HG03442 (cell line): Measurements from ENCODE around the gene VGLL1.

Experiments used
- ATAC-seq: cut with Tn5 transposase; IDR thresholded peaks from one replicate; pipeline ENCODE4 v1.9.1; 2021; ENCODE audit warnings: mild to moderate bottlenecking, moderate library complexity; ENCODE audit not compliant: unreplicated experiment

The VGLL1 gene

DNA sequence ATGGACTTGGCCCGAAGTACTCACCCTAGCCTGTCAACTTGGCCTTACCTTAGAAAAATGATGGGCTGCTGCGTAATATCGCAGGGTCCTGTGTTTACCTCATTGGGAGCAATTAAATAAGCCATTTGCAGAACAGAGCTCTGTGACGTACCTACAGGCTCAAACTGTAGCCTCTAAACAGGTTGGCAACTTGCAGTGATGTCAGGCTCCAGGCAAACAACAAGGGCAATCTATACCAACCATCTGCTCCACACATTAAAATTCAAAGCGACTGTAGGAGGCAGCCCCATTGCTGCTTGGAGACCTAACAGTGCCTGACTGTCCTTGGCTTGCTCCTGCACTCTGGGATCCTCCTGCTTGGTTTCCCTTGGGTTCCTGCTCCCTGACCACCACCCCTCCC, 17.2 kb downstream of the VGLL1 start:
- ATAC-seq = no peak

DNA sequence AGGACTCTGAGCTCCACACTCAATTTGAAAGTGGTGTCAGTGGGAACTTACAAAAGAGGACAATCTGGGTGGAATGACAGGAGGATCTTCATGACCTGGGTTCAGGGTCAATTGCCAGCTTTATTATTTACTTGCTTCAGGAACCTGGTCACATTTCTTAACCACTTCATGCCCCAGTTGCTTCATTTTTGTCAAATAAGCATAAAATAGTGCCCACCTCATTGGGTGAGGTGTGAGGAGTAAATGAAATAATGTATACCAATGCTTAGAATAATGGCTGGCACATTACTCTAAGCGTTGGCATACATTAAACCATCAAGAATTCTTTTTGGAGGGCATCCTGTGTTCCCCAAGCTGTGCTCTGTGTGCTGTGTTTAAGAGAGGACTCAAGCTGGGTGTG, 19.4 kb downstream of the VGLL1 start:
- ATAC-seq = no peak

DNA sequence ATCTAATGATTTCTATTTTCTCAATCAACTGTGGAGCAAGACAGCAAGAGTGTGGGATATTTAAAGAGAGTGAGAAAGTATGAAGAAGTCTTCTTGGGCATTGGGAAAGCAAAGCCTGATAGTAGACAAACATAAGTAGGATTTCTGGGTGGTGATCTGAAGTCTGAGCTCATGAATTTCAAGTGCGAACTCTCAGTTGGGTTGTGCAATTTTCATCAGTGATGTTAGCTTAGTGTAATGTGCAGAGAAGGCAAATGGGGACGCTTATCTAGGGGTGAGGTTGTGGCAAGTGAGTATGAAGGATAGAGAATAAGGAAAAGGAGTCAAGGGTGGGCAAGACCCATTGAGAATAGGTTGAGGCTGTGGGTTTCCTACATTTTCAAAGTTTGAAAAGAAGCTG, 23.7 kb downstream of the VGLL1 start:
- ATAC-seq = no peak

DNA sequence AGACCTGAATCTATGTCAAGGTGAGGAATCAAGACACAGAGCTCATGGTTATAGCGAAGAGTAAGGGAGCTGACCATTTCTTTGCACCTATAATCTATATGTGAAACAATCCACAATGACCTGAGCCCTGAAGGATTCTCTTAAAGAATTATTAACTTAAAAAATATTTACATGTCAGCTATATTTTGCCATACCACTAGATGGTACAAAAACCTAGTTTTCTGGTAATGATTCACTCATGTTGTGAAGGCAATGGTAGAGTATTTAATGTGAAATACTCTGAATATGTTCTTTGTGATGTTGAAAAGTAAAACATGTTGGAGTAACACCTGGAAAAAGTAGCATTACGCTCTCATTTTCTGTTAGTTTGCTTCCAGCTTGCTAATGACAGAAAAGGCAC, 40.0 kb downstream of the VGLL1 start:
- ATAC-seq = no peak

DNA sequence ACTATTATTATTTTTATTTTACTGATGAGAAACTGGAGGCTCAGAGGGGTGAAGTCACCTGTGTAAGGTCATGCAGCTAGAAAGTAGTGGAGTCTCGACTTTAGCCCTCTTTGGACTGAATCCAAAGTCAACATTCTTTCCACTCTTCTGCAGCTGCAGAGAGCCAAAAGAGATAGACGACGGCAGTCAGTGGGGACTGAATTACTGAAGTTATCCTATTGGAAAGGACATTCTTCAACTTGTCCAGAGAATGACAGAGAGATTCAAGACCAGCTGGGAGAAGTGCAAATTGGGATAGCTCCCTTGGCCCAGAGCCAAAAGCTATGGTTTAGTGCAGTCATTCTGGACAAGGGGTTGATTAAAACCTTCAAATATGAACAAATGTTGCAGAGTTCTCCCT, 42.5 kb downstream of the VGLL1 start:
- ATAC-seq = no peak

DNA sequence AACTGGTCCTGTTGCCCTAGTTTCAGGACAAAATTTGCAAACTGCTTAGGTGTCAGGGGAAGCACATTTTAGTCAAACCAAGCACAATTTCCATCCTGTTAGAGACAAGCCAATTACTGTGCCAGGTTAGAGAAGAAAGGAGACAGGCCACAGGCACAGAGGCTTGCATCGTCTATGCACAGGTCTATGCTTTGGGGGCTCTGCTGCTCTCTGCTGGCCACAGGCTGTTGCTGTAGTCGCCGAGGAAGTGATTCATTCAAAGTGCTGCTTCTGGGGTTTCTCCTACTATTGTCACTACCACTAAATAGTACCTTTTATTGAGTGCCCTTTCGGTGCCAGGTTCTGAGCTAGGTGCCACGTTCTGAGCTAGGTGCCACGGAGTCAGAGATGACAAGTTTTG, 45.5 kb downstream of the VGLL1 start:
- ATAC-seq = peak; percentile 95

DNA sequence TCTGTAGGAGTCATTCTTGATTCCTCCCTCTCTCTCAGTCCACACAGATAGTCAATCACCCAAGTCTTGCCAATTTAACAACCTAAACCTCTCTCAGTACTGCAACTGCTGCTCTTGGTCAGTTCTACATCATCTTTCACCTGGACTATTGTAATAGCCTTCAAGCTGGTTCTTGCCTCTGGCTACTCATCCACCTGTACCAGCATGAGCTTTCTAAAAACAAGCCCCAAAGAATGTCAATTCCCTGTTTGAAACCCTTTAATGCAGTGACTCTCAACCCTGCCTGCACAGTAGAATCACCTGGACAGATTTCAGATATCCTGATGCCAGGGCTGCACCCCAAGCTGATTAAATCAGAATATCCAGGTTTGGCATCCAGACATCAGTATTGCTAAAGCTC, 48.3 kb downstream of the VGLL1 start:
- ATAC-seq = no peak

DNA sequence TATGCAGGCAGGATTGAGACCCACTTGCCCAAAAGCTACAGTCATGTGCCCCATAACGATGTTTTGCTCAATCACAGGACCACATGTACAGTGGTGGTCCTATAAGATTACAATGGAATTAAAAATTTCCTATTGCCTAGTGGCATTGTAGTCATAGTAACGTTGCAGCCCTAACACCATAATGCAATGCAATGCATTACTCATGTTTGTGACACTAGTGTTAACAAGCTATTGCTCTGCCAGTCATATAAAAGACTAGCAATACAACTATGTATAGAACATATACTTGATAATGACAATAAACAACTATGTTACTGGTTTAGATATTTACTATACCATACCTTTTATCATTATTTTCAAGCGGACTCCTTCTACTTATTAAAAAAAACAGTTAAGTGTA, 50.6 kb downstream of the VGLL1 start:
- no peak for ATAC-seq

DNA sequence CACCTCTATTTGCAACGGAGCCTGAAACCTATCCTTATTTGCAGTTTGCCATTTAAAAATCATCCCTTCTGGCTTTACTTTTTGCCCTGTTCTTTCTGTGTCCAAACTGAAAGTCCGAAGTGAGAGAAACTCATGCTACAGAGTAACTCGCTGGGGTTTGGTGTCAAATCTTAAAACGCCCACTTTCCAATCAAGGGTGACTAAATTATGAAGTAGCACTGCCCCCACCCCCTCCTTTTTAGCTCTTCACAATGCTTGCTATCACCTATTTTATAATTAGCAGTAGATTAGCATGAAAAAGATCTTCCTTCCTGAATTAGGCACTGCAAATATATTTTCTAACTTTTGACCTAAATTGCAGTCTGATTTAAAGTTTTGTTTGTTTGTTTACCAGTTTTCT, 52.5 kb downstream of the VGLL1 start:
- no peak for ATAC-seq

DNA sequence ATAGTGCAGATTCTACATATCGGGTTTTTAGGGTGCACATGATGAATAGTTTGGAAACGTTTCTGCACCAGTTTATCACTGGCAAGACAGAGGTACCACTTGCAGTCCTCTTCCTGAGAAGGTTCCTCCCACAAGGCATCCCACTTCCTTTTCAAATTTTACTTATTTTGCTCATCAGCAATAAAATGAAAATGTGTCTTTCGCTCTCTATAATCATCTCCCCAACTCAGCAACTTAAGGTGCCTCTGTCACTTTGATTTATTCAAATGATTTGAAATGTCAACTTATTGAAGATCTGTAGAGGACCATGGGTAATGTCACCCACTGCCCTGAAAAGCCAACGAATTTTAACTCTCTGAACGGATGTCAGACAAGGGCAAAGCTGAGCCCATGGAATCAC, 53.2 kb downstream of the VGLL1 start:
- no peak for ATAC-seq

DNA sequence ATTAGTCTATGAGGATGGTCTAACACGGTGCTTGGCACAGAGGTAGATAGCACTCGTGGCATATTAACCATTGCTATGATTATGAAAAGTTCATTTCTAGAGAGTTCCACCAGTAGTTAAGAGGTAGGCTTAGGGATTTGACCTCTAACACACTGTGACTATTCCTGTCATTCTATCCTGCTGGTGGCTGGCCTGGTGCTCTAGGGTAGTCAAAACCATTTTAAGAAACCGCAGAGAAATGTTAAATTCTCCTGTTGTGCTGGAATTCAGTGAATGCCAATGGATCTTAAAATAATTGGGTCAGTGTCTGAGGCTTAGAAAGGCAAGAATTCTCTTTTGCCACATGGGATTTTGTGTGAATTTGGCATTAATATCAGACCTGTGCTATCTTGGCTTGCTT, 53.9 kb downstream of the VGLL1 start:
- no peak for ATAC-seq

DNA sequence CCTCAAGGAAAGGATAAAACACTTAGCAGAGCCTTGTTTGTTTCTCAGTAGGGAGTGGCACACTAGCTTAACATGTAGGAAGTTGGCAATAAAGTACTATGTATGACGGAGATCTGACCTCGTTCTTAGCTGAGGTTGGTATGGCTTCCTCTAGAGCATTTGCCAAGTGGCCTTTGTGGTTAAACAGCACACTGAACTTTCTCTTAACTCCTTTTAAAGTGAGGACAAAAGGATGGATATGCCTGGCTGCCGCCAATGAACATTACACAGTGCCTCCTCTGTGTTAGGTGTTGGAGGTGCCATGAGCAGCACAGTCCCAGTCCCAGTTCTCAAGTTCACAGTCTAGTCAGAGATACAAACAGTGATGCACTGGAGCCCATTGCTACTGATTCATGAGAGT, 54.4 kb downstream of the VGLL1 start:
- ATAC-seq = no peak

DNA sequence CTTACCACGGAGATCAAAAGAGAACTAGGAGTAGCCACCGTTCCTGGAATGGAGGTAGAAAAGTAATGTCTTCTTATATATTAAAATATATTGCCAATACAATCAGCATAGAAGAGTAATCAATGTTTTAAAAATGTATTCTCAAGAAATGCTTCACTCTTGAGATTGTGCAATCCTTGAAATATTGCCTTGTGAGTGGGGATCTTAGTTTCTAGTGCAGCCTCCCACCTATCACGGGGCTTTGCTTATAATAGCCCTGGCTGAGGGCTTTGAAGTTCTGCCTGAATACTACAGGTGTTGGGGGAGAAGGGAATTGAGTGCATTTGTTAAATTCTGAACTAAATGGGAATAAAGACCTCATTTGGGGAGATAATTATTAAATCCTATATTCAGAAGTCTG, 55.5 kb downstream of the VGLL1 start:
- no peak for ATAC-seq

DNA sequence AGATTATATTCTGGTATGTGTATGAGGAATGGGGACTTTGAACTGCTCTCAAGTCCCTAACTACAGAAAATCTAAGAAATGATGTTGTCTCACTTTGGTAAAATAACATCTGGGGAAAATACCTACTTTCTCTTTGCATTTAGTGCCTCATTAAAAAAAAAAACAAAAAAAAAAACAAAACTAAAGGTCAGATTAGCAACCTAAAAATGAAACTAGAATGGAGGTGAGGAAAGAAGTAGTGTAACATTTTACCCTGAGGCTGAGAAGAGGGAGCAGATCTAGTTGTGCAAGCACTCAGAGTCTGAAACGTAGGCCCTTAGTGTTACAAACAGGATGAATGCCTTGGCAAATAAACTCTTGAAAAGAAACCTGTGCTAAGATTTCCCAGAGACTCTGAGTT, 56.0 kb downstream of the VGLL1 start:
- no peak for ATAC-seq

DNA sequence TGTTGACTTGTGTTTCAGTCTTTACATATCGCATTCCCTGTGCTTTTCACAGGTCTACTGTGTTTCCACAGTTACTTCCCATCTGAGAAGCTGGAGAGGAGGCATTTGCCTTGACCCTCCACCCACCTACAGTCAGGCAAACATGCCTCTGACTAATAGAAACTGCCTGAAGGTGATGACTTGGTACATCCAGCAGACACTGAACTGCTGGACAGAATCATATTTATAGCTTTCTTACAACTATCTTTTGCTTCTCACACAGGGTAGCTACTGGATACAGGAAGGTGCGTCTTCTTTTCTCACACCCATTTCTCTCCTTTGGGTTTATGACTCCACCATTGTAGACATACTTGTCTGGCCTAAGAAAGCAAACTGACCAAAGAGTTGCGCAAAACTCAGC, 58.0 kb downstream of the VGLL1 start:
- no peak for ATAC-seq

DNA sequence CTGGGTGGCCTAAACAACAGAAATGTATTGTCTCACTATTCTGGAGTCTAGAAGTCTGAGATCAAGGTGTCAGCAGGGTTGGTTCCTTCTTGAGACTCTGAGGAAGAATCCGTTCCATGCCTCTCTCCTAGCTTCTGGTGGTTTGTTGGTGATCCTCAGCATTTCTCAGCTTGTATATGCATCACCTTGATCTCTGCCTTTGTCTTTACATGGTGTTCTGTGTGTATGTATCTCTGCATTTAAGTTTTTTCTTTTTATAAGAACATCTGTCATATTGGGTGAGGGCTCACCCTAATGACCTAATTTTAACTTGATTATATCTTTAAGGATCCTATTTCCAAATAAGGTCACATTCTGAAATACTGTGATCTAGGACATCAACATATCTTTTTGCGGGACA, 65.3 kb downstream of the VGLL1 start:
- no peak for ATAC-seq

DNA sequence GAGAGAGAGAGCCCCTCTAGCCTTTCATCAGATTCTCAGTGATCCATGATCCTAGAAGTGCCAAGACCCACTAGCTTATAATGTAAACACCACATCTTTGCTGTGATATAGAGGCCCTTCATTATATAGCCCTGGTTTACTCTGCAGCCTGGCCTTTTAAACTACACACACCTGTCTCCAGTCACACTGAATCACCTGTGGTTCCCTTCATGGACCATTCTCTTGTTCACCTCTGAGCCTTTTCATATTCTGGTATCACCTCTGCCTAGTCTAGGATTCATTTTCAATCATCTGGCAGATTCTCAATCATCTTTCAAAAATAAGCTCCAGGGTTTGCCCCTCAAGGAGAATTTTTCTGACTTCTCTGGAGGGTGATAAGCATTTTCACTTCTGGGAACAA, 65.9 kb downstream of the VGLL1 start:
- no peak for ATAC-seq

DNA sequence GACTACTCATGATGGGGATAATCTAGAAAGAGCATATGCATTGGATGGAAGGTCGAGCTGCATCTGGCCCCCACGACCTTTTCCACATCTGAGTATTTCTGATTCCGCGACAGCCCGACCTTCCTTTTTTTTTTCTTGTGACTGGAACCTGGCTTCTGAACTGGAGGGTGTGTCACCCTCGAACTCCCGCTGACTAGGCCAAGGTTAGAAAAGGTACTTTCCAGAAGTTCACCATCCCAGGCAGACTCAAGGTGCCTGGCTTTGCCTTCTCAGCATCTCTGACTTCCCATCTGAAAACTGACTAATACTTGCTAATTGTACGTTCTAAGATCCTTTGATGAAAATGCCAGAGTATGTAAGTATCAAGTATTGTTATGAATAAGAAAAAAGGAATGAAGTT, 66.6 kb downstream of the VGLL1 start:
- no peak for ATAC-seq

DNA sequence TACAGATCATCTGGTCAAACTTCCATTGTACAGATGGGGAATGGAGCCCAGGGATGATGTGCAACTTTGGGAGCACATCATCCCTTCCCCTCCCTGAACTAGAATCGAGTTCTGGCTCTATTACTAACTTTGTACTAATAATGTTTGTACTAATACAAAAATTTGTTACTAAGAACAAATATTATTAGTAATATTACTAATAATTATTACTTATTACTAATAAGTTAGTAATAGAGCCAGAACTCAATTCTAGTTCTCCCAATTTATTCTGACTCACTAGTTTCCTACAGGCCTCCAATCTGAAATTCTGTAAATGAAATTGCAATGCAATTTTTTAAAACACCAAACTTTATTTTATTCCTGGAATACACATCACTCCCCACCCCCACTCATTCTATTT, 68.0 kb downstream of the VGLL1 start:
- ATAC-seq = no peak
